Stimulated activated CD4-positive, alpha-beta T cell treated with anti-CD3 and anti-CD28 coated beads, Interleukin-1b, Interleukin-23, amount 100 ng/mL, for 1 hour (primary cell): ENCODE results near the gene HELLS.
"Not testable (repeated sequence)": the region's sequence is repeated elsewhere in the genome, so short reads cannot be mapped to it uniquely, and the experiment has no call there.

Experiments used
- DNase-seq, 2 donors: peaks; one replicate each; pipeline ENCODE4 v3.0.0-alpha.2; 2020; ENCODE audit warnings: low read depth in 2 of 2

Gene HELLS

DNA sequence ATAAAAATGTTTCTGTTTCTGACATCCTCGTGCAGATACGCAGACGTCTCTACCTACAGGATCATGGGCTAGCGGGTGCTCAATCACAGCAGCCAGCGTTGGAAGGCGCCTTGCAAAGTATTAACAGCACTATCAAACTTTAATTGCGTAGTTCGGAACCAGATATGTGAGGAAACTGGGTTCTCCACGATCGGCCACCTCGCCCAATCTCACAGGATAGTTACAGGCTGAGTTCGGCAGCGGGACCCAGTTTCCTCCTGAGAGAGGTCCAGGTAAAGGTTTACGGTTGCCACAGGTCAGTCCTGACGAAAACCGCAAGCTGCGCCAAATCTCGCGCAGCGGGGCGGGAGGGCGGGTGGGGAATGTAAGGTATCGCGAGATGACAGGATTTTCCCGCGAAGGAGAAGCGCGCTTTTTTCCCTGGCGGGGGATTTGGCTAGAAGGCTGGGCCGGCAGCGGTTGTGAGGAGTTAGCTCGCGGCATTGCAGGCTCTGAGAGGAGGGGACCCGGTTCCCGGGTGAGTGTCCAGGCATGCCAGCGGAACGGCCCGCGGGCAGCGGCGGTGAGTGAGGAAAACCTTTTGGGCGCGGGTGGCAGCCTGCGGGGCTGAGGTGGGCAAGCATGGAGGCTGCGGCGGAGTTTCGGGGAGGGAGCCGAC lies at the start of gene HELLS:
Gene HELLS (plus strand): TSS at position 398 of the 658 bp plus-strand sequence. CDS start 134 bp downstream, at position 532.
- peak; percentile 12 to 46 for DNase-seq

DNA sequence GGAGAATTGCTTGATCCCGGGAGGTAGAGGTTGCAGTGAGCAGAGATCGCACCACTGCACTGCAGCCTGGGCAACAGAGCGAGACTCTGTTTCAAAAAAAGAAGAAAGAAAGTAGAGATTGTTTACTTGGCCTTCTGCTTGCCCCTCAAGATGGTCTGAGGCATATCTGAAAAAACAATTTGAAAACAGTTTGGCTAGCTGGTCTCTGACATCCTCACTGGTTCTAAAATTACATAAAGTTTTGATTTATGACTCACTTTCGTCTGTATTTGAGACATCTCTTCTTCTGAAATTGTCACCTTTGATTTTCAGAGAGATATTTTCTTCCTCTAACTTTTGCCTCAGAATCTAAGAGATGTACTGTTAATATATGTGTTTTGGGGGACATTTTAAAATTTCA lies 49.6 kb upstream of the HELLS start:
- no peak for DNase-seq

DNA sequence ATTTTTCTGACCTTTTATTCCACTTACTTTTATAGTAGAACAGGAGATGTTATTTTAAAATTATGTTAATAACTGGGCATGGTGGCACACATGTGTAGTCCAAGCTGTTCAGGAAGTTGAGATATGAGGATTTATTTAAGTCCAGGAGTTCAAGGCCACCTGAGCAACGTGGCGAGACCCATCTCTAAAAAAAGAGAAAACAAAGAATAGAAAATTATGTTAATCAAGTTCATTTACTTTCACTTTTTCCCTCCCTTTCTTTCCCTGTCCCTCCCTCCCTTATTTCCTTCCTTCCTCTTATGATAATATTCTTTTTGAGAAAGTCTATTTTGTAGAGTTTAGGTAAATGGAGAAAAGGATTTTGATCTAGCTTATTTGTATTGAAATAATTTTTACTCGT lies 48.9 kb upstream of the HELLS start:
- DNase-seq, result no peak

DNA sequence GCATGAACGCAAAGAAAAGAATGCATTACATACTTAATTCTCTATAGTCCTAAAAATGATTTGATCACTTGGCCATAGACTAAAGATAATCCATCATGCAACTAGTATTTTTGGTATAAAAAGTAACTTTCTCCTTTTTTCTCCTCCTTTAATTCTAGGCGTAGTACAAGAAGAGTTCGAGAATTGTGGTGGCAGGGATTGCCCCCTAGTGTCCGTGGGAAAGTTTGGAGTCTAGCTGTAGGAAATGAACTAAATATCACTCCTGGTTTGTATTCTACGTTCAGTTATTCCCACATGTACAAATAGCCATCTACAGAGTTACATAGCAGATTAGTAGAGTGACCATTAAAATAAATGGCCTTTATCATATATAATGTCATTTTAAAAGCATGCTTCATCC lies 45.5 kb upstream of the HELLS start:
- no peak for DNase-seq

DNA sequence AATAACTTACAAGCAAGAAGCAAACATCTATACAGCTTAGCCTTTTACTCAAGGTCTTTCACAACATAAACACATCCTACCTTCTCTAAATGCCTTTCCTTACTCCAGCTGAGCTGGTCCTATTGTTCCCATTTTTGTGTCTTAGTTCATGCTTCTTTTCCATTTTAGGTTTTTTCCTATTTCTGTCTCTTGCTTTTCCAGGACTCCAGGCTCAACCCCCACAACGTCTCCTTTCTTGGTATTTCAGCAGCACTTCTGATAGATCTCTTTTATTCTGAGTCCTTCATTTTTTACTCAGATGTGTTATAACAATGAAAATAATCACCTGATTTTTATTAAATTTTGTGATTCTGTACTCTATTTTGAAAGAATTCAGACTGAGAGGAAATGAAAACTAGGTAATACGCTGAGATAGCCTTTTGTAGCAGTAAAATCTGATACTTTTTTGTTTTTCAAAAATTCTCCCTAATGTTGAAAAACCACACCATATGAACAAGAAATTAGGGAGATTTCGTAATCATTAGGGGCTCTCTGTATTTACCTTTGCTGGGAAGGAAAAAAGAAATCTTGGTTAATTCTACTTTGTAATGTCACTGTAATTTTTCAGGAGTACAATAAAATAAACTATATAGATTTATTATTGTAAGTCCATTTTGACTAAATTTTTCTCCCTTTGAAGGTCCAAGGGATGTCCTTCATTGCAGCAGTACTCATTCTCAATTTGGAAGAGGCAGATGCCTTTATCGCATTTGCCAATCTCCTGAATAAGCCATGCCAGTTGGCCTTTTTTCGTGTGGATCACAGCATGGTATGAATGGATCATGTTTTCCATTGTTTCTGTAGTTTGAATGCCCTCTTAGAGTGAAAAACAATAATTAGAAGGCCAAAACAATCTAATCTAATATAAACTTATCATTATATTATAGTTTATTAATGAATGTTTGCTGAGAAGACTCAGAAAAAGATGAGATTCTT lies 24.0 kb upstream of the HELLS start:
- no peak for DNase-seq

DNA sequence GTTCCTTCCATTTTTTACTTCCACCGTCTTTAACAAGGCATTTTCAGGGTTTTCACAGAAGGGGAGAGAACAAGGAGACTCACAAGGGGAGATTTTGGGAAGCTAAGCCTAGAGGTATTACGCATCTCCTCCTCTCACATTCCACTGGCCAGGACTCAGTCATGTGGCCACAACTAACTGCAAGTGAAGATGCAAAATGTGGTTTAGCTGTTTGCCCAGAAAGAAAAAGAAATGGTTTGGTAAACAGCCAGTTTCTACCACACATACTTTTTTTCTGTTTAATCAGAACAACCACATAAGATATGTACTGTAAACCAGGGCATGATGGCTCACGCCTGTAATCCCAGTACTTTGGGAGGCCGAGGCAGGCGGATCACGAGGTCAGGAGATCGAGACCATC lies 21.4 kb upstream of the HELLS start:
- no peak for DNase-seq

DNA sequence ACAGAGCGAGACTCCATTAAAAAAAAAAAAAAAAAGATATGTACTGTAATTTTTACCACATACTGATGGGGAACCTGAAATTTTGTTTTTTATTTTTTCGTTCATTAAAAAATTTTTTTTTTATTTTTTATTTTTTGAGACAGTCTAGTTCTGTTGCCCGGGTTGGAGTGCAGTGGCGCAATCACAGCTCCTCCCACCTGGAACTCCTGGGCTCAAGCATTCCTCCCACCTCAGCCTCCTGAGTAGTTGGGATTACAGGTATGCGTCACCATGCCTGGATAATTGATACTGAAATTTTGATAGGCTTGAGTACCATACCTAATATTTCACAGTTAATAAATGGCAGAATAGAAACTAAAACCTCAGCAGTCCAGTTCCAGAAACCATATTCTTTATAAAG lies 20.9 kb upstream of the HELLS start:
- no peak for DNase-seq

DNA sequence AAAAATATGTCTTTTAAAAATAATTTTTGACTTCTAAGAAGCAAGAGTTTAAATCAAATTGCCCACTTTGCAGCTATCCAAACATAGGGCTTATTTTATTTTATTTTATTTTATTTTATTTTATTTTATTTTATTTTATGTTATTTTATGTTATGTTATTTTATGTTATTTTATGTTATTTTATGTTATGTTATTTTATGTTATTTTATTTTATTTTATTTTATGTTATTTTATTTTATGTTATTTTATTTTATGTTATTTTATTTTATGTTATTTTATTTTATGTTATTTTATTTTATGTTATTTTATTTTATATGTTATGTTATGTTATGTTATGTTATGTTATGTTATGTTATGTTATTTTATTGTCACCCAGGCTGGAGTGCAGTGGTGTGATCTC lies 14.0 kb upstream of the HELLS start:
- not testable (repeated sequence) for DNase-seq

DNA sequence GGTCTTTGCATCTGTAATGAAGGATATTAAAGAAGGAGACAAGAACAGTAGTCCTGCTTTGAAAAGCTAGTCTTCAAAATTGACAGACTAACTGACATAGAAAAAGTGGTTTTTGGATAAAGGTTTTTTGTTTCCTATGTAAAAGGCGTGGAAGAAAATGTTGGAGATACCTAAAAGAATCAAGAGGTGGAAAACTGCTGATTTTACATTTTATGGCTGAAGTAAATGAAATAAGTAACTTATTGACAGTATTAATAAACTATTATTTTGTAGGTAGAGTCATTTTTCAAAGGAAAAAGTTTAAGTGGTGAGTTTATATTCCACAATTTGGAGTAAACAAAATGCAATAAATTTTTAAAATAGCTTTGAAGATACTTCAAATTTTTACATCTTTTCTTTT lies 12.6 kb upstream of the HELLS start:
- DNase-seq, result no peak

DNA sequence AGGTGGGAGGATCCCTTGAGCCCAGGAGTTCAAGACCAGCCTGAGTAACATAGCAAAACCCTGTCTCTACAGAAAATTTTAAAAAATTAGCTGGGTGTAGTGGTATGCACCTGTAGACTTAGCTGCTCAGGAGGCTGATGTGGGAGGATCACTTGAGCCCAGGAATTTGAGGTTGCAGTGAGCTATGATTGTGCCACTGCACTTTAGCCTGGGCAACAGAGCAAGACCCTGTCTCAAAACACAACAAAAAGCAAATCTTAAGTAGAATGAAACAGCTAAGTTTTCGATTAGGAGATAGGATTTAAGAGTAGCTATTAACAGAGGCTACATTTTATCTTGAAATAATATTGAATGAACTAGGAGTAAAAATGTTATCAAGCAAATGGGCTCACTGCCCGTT lies 3.3 kb upstream of the HELLS start:
- not testable (repeated sequence) for DNase-seq

DNA sequence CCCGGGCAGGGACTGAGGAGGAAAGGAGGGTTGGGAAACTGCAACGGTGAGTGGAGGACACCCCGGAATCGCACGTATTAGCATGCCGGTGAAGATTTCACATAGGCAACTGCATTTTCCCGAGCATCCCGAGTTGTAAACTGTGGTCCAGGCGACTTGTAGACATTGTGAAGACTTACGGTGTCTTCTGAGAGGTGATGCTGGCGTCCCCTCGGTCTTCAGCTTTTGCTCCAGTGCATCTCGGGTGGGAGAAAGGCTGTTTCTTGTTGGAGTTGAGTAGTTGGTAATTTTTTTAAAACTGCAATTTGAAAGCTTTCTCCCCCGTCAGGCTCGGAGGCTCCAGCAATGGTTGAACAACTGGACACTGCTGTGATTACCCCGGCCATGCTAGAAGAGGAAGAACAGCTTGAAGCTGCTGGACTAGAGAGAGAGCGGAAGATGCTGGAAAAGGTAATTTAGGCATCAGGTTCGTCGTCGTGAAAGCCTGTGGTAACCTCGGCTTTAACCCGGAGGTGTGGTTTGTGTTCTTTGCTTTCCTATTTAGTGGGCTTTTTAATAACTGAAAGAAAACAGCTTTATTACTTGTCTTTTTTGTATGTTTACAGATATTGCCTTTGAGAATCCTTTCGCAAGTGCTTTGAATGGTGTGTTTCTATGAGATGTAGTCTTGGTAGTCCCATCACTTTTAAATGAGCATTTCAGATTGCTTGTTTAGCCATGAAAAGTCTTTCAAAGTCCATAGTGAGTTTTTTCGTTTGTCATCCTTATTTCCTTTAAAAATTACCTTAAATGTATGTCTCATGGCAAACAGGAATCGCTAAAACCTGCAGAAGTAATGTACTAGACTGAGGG lies 687 bp downstream of the HELLS start:
- no peak for DNase-seq

DNA sequence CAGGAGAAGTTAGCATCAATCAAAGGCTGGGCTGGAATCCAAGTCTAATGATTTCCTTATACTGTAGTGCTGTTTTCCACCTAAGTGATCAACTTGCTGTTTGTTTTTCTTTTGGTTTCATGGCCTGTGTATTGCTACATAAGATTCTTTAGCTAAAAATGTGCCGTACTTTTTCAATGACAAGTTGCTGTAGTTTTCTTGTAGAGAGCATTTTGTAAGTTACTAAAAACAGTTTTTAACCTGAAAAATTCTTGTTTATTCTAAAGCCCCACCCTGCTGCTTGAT lies 1.3 kb downstream of the HELLS start:
- DNase-seq, result no peak

DNA sequence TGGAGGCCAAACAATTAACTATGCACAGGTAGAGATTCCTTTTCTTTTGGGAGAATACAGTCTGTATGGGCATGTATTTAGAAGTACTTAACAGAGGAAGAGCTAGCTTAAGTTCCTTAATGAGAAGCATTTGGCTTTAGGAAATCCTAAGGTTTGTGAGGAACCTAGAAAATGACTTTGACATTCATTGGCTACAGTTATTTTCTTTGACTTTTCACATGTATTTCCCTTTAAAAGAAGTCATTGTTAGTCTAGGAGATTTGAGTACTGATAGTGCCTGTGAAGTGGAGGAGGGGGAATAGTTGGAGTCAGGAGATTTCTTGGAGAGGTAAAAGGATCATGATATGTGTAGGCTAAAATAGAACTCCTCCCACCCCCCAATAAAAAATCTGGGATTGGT lies 3.6 kb downstream of the HELLS start:
- DNase-seq, result no peak

DNA sequence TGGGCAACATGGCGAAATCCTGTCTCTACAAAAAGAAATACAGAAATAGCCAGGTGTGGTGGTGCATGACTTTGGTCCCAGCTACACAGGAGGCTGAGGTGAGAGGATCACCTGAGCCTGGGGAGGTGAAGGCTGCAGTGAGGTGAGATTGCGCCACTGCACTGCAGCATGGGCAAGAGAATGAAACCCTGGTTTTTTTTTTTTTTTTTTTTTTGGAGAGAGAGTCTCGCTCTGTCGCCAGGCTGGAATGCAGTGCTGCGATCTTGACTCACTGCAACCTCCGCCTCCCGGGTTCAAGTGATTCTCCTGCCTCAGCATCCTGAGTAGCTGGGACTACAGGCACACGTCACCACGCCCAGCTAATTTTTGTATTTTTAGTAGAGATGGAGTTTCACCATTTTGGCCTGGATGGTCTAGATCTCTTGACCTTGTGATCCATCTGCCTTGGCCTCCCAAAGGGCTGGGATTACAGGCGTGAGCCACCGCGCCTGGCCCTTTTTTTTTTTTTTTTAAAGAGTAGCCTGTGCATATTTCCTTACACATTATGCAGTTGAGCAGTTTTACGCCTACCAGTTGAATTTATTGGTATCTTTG lies 22.2 kb downstream of the HELLS start:
- not testable (repeated sequence) for DNase-seq

DNA sequence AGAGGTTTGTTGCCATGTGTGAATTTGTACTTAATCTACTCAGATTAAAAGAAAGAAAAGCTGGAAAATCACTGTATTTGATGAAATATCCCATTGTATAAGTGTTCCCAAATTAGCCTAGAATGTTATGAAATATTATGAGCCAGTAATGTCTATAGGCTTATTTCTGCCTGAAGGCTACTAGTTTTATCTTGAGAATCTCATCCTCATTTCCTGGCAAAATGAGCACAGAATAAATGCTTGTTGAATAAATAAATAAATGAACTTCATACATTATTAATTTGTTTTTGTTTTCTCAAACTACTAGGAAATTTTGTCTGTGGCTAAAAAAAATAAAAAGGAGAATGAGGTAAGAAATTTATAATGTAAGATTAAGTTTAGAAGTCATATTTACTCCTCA lies 25.5 kb downstream of the HELLS start:
- no peak for DNase-seq

DNA sequence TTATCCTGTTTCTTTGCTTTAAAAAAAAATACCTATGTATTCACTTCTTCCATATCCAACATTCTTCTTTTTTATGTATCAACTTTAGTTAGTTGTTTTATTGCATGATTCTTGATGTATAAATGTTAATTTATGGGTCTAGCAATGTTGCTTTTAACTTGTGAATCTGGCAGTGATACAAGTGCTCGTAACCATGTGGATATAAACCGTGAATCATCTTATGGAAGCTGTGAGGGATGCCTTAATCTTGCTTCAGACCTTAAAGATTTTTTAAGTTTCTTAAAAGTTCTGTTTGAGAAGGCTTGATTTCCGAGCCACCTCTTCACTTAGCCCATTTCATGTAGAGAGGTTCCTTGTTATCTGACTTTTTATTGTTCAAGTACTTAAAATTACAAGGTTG lies 25.9 kb downstream of the HELLS start:
- no peak for DNase-seq

DNA sequence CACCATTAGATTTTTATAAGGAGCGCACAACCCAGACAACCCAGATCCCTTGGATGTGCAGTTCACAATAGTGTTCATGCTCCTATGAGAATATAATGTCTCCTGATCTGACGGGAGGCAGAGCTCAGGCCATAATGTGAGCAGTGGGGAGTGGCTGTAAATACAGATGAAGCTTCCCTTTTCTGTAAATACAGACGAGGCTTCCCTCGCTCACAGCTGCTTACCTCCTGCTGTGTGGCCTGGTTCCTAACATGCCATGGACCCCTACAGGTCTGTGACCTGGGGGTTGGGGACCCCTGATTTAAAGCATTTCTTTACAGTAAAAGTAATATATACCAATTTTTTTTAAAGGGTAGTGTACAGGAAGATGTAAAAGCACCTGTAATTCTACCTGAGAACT lies 33.2 kb downstream of the HELLS start:
- DNase-seq, result no peak

DNA sequence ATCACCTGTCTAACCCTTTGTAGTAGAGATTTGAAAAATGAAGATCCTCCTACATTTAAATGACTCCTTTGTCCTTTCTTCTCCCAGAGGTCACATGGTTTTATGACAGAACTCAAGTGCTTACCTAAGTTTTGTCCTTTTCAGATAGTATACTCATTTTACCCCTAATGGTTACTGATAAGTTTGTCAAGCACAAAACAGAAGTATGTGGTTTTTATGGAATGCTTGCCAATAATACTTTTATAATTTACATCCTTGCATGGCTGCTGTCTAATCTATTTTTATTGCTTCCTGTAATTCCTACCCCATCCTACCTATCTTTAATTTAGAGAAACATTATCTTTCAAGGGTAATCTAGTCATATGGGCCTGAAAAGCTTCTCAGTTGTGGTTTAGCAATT lies 37.5 kb downstream of the HELLS start:
- DNase-seq, result no peak

DNA sequence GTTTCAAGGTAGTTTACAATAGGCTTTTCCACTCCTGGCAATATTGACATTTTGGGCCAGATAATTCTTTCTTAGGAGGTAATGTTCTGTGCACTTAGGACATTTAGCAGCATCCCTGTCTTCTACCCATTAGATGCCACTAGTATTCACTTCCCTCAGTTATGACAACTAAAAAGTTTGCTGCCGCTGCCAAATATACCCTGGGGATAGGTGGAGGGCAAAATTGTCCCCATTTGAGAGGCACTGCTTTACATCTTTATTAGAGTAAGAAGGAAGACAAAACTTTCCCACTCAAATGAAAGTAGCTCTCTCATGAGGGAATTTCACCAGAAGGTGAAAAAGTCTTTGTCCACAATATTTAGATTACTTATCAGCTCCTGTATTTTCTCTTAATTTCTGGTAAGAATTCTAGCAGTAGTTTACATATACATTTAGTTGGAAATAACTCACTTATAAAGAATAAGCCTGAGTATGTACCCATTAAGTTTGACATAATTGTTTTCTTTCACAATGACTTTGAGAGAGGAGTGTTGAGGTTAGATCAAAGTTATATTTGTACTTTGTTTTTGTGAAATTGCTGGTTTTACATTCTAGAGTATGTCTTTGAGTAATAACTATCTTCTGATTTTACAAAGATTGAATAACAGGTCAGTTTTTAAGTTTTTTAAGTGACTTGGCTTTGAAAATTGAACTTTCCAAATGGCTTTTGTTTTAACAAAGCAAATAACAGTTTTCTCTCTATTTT lies 46.0 kb downstream of the HELLS start:
- DNase-seq, result no peak

DNA sequence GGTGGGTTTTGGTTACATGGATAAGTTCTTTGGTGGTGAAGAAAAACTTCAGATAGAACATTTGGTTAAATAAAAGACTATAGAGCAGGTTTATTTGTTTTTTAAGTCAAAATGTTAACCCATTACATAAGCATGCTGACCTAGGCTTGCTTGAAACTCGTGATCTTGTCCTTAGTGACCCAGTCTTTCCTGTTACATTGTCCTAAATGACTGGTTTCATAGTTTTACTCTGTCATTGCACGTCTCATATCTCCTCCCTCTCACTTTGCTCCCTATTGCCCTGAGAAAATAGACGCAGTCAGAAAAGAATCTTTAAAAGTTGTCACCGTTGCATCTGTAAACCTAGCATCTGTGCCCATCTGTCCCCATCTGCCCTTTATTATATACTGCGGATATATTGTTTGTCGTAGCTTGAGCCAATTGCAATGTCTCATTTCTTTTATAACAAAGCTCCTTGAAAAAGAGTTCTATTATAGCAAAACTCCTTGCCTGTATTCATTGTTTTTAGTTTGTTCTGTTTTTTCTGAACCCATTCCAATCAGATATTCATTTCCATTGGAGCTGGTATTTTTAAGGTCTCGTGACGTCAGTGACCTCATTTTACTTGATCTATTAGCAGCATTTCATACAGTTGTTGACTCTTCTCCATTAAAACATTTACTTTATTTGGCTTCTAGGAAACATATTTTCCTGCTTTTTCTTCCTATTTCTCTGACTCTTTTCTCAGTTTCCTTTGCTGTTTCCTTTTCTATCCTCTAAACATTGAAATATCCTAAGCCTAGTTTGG lies 57.3 kb downstream of the HELLS start:
- no peak for DNase-seq

DNA sequence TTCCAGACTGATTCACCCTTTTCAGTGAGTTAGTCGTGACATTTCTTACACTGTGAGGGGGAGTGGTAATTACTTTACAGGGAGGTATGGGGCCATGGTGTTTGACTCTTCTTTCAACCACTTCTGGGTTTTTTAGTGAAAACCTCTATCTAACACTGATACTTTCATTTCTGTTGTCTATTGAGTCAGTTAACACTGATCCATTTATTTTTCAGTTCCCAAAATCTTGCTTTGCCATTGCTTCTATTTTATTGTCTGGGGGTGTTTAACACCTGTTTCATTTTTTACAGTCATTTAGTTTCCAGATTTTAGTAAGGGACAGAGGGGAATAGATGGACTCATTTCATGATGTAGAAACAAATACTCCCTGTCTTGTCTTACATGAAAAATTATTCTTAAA lies 61.5 kb downstream of the HELLS start:
- no peak for DNase-seq
